OCI-LY3 (cell line): Measurements from ENCODE around the gene MMD.
A peak's percentile ranks its signal among the peaks of the same experiment; 100 is the strongest.

Experiments
- H2AFZ ChIP-seq: fragments of 200-600, 300-600 bp; shearing (Covaris generic); 2 replicates; pipeline ENCODE4 v1.6.0; 2014; ENCODE audit warnings: antibody characterized with exemption, low read depth, low read length
- H3K27ac ChIP-seq: fragments of 200-600, 300-600 bp; sonication (generic); 2 replicates; pipeline ENCODE4 v1.5.1; 2014; ENCODE audit warnings: mild to moderate bottlenecking, low read length, moderate library complexity, mixed read lengths
- H3K27me3 ChIP-seq: fragments of 200-600, 300-600 bp; sonication (generic); 2 replicates; pipeline ENCODE4 v1.6.1; 2014; ENCODE audit warnings: low read depth, low read length, mixed read lengths
- H3K36me3 ChIP-seq: fragments of 200-600, 300-600 bp; sonication (generic); replicated peaks from 2 replicates; pipeline ENCODE3; 2014; ENCODE audit warnings: low read depth, low read length, mixed read lengths
- H3K4me1 ChIP-seq: fragments of 300-600, 200-600 bp; sonication (generic); 2 replicates; pipeline ENCODE4 v1.6.1; 2014; ENCODE audit warnings: low read length, mixed read lengths
- H3K4me2 ChIP-seq: fragments of 200-600, 300-600 bp; sonication (generic); 2 replicates; pipeline ENCODE4 v1.6.1; 2014; ENCODE audit warnings: low read length, mixed read lengths
- H3K4me3 ChIP-seq: fragments of 300-600, 200-600 bp; sonication (generic); 2 replicates; pipeline ENCODE4 v1.5.1; 2014; ENCODE audit warnings: antibody characterized with exemption, mild to moderate bottlenecking, low read length, moderate library complexity
- H3K79me2 ChIP-seq: fragments of 300-600, 200-600 bp; shearing (Covaris generic); 2 replicates; pipeline ENCODE4 v1.6.1; 2014; ENCODE audit warnings: mild to moderate bottlenecking, low read length, mixed read lengths
- H3K9ac ChIP-seq: fragments of 300-600, 200-600 bp; shearing (Covaris generic); 2 replicates; pipeline ENCODE4 v1.6.0; 2014; ENCODE audit warnings: mild to moderate bottlenecking, low read length, moderate library complexity
- H3K9me3 ChIP-seq: fragments of 200-600, 300-600 bp; shearing (Covaris generic); 2 replicates; pipeline ENCODE4 v1.6.1; 2014; ENCODE audit warnings: low read length, mixed read lengths; ENCODE audit not compliant: insufficient read depth
- H4K20me1 ChIP-seq: fragments of 200-600, 300-600 bp; sonication (generic); 2 replicates; pipeline ENCODE4 v1.6.1; 2016; ENCODE audit warnings: low read length, mixed read lengths; ENCODE audit not compliant: insufficient read depth
- EZH2phosphoT487 ChIP-seq: fragments of 200-600 bp; shearing (Covaris generic); IDR thresholded peaks from 2 replicates; pipeline ENCODE4 v1.6.1; 2018; ENCODE audit warnings: antibody characterized with exemption, mixed run types, low read depth
- TF ChIP-seq, protein P1 (sequence below): fragments of 200-600, 300-600 bp; sonication (generic); IDR thresholded peaks from 2 replicates; pipeline ENCODE4 v1.5.1; 2014; ENCODE audit warnings: antibody characterized with exemption, low read length, low read depth

Gene MMD

DNA sequence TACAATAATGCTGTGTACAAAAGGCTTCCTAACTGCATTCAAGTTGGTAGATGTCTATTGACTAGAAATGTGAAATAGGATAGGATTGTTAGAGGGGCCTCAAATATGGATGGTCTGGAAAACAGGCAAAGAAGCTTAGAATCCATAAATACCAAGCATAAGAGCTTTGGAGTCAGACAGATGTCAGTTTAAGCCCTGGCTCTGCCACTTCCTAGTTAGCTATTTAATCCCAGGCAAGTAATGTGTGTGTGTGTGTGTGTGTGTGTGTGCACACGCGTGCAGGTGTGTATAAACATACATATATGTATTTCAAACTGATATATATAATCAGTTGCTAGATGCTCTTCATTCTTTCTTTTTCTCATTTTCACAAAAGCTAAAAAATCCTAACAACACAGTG lies 66.7 kb downstream of the MMD start:
- Histone ChIP-seq H3K27ac (no peak overlapping the region), H3K4me3 (no peak overlapping the region), H3K36me3 (no peaks in the 10 kb centered on the region), H3K9ac (no peak overlapping the region), H3K27me3 (no peaks in the 10 kb centered on the region), H4K20me1 (no peaks in the 10 kb centered on the region), H3K4me2 (no peak overlapping the region), H3K9me3 (no peaks in the 10 kb centered on the region), H3K79me2 (no peaks in the 10 kb centered on the region), H3K4me1 (peaks cover 5% of the 10 kb centered on the region), H2AFZ (no peak overlapping the region)
- no peak for TF ChIP-seq EZH2phosphoT487

DNA sequence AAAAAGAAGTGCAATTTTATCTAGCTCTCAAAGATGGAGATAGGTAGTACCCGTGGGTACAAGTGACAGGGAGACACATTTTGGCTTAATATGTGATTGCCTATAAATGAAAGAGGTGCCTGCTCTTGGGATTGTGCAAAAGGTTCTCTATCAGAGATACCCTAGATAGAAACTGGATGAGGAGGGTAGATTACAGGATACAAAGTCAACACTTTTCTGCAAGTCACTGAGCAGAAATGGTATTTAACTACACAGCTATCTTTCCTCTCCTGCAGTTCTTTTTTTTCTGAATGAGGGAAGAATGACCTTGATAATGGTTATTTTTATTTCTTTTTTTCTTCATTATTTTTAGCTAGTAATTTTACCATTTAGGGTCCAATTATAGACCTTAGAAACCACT lies 67.6 kb downstream of the MMD start:
- no peaks in the 10 kb centered on the region for H4K20me1 ChIP-seq
- no peak overlapping the region for H3K4me3 ChIP-seq
- peaks cover 5% of the 10 kb centered on the region for H3K4me1 ChIP-seq
- H3K4me2 ChIP-seq, result no peak overlapping the region
- no peak for TF ChIP-seq EZH2phosphoT487
- TF ChIP-seq, protein P1, sequence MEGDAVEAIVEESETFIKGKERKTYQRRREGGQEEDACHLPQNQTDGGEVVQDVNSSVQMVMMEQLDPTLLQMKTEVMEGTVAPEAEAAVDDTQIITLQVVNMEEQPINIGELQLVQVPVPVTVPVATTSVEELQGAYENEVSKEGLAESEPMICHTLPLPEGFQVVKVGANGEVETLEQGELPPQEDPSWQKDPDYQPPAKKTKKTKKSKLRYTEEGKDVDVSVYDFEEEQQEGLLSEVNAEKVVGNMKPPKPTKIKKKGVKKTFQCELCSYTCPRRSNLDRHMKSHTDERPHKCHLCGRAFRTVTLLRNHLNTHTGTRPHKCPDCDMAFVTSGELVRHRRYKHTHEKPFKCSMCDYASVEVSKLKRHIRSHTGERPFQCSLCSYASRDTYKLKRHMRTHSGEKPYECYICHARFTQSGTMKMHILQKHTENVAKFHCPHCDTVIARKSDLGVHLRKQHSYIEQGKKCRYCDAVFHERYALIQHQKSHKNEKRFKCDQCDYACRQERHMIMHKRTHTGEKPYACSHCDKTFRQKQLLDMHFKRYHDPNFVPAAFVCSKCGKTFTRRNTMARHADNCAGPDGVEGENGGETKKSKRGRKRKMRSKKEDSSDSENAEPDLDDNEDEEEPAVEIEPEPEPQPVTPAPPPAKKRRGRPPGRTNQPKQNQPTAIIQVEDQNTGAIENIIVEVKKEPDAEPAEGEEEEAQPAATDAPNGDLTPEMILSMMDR, result no peak
- H3K36me3 ChIP-seq, result no peaks in the 10 kb centered on the region
- no peaks in the 10 kb centered on the region for H3K79me2 ChIP-seq
- H3K27me3 ChIP-seq, result no peaks in the 10 kb centered on the region
- H3K27ac ChIP-seq, result no peak overlapping the region
- no peak overlapping the region for H3K9ac ChIP-seq
- no peak overlapping the region for H2AFZ ChIP-seq
- H3K9me3 ChIP-seq, result no peaks in the 10 kb centered on the region

- H3K4me1 ChIP-seq, result peaks cover 1% of the 10 kb centered on the region
Measured at GRCh38 chr17:55351226-55351625, 70.4 kb downstream of the MMD start.

DNA sequence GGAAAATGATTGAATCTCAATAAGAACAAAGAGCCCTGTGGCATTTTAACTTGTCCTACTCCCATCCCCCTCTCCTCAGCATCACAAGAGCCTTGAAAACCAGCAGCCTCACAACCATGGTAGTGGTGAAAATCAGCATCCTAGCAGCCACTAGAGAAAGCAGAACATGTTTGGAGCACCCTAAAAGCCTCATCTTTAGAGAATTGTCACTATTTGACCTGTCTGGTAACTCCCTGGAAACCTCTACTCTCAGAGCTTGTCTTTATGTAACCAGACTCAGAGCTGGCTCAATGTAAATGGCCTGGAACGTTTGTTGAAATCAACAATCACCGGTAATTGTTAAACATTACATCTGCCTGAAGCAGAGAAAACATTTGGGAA lies 70.8 kb downstream of the MMD start:
- Histone ChIP-seq H3K4me2 (no peak overlapping the region), H3K4me1 (no peaks in the 10 kb centered on the region), H3K9me3 (no peaks in the 10 kb centered on the region), H3K27me3 (no peaks in the 10 kb centered on the region), H2AFZ (peak overlapping the region; percentile 23; the same call in 1 of the 2 replicates), H4K20me1 (no peaks in the 10 kb centered on the region), H3K9ac (no peak overlapping the region), H3K79me2 (no peaks in the 10 kb centered on the region), H3K4me3 (no peak overlapping the region), H3K36me3 (no peaks in the 10 kb centered on the region), H3K27ac (no peak overlapping the region)
- TF ChIP-seq, protein P1, result no peak
- no peak for TF ChIP-seq EZH2phosphoT487

More at GRCh38 chr17:55351226-55351625, 70.4 kb downstream of the MMD start:
- no peak overlapping the region for H3K4me2 ChIP-seq
- H3K4me3 ChIP-seq, result no peak overlapping the region
- H3K79me2 ChIP-seq, result no peaks in the 10 kb centered on the region
- H3K36me3 ChIP-seq, result no peaks in the 10 kb centered on the region
- no peaks in the 10 kb centered on the region for H4K20me1 ChIP-seq
- no peaks in the 10 kb centered on the region for H3K27me3 ChIP-seq
- H2AFZ ChIP-seq, result peak overlapping the region; percentile 23; the same call in 1 of the 2 replicates
- H3K27ac ChIP-seq, result no peak overlapping the region
- TF ChIP-seq EZH2phosphoT487, result no peak
- TF ChIP-seq, protein P1, result no peak
- no peaks in the 10 kb centered on the region for H3K9me3 ChIP-seq
- no peak overlapping the region for H3K9ac ChIP-seq
